Breast epithelium (tissue), 4 donors: ENCODE data around the gene SACM1L. TPM values are rescaled to one million over a fixed set of nuclear protein-coding genes. Genes with fewer than 3 reads are reported as not detected.
"Not testable (repeated sequence)": the region's sequence is repeated elsewhere in the genome, so short reads cannot be mapped to it uniquely, and the experiment has no call there.

Experiments
- DNase-seq, 2 donors: peaks; one replicate each; pipeline ENCODE4 v3.0.0-alpha.2; 2019; ENCODE audit warnings: low spot score in 2 of 2
- H3K27ac ChIP-seq, 2 donors: fragments of 200-600 bp; sonication (generic) in 1 of 2; one replicate each; pipeline ENCODE4 v1.5.1; 2016 to 2019; ENCODE audit warnings: mild to moderate bottlenecking in 1 of 2
- H3K27me3 ChIP-seq, 2 donors: fragments of 200-600 bp; sonication (generic) in 1 of 2; one replicate each; pipeline versions ENCODE4 v1.5.1 to v1.6.0; 2017 to 2019; ENCODE audit warnings: control low read depth in 1 of 2, mild to moderate bottlenecking in 1 of 2
- H3K36me3 ChIP-seq: fragments of 200-600 bp; one replicate; pipeline ENCODE4 v1.5.1; 2019
- H3K4me1 ChIP-seq, 2 donors: fragments of 200-600 bp; sonication (generic); one replicate each; pipeline ENCODE4 v1.5.1; 2016 to 2019; ENCODE audit warnings: control low read depth in 1 of 2
- H3K4me3 ChIP-seq, 3 donors: fragments of 200-600 bp; sonication (generic); 1 replicate in 2 of 3; 2 replicates in 1 of 3; pipeline ENCODE4 v1.5.1; 2016 to 2019; ENCODE audit warnings: mild to moderate bottlenecking in 3 of 3, moderate library complexity in 2 of 3
- H3K9me3 ChIP-seq, 2 donors: fragments of 200-600 bp; sonication (generic) in 1 of 2; one replicate each; pipeline ENCODE4 v1.5.1; 2016 to 2019; ENCODE audit warnings: control low read depth in 1 of 2
- POLR2A ChIP-seq: fragments of 450-650 bp; IDR thresholded peaks from one replicate; pipeline ENCODE4 v1.6.1; 2016; ENCODE audit warnings: antibody characterized with exemption, mild to moderate bottlenecking, moderate library complexity
- POLR2AphosphoS5 ChIP-seq, 3 donors: sonication (generic); formaldehyde crosslinking; IDR thresholded peaks; one replicate each; pipeline ENCODE4 v1.6.1; 2017; ENCODE audit warnings: antibody characterized with exemption in 3 of 3
- intact Hi-C: fragments of 100-400 bp; cut with DNase I; formaldehyde crosslinking; loops from one replicate; pipeline ENCODE4 v1.15.1; 2023; ENCODE audit warnings: low total_unique reads
- total RNA-seq, 3 donors: library from RNA; depleted of rRNA; stranded (reverse); fragments of >200 nt; gene quantifications; one replicate each; pipeline ENCODE4 v1.1.0, GENCODE V29; 2016
- TF ChIP-seq, protein P1 (sequence below), 3 donors: fragments of 450-650 bp; IDR thresholded peaks; one replicate each; pipeline ENCODE4 v1.5.1; 2016 to 2017; ENCODE audit warnings: antibody characterized with exemption in 3 of 3, mild to moderate bottlenecking in 3 of 3, moderate library complexity in 3 of 3

The SACM1L gene
- total RNA-seq, 3 donors from 2014 or later: 49.3 to 84.7 (median 61.3) TPM

GRCh38 chr3:45753095-45753494, 63.9 kb downstream of the SACM1L start:
- Histone ChIP-seq H3K4me3 (no peak overlapping the region), H3K9me3 (no peaks in the 10 kb centered on the region), H3K27ac (no peak overlapping the region), H3K27me3 (no peaks in the 10 kb centered on the region), H3K36me3 (no peaks in the 10 kb centered on the region), H3K4me1 (no peaks in the 10 kb centered on the region)
- intact Hi-C loops: no loop called here
- TF ChIP-seq, protein P1, sequence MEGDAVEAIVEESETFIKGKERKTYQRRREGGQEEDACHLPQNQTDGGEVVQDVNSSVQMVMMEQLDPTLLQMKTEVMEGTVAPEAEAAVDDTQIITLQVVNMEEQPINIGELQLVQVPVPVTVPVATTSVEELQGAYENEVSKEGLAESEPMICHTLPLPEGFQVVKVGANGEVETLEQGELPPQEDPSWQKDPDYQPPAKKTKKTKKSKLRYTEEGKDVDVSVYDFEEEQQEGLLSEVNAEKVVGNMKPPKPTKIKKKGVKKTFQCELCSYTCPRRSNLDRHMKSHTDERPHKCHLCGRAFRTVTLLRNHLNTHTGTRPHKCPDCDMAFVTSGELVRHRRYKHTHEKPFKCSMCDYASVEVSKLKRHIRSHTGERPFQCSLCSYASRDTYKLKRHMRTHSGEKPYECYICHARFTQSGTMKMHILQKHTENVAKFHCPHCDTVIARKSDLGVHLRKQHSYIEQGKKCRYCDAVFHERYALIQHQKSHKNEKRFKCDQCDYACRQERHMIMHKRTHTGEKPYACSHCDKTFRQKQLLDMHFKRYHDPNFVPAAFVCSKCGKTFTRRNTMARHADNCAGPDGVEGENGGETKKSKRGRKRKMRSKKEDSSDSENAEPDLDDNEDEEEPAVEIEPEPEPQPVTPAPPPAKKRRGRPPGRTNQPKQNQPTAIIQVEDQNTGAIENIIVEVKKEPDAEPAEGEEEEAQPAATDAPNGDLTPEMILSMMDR (IDR thresholded peaks at IDR 0.05): no peak
- TF ChIP-seq POLR2AphosphoS5 (IDR thresholded peaks at IDR 0.05): no peak
- DNase-seq: no peak

- TF ChIP-seq, protein P1 (IDR thresholded peaks at IDR 0.05): no peak
- TF ChIP-seq POLR2AphosphoS5 (IDR thresholded peaks at IDR 0.05) (no peak), POLR2A (no peak)
- Histone ChIP-seq H3K9me3 (no peaks in the 10 kb centered on the region), H3K27ac (no peak overlapping the region), H3K4me1 (no peaks in the 10 kb centered on the region), H3K36me3 (no peaks in the 10 kb centered on the region), H3K4me3 (no peak overlapping the region), H3K27me3 (no peaks in the 10 kb centered on the region)
- intact Hi-C loops: no loop called here
- peak in 1 of 2 donors; percentile 10 for DNase-seq
Measured at GRCh38 chr3:45754461-45754860, 65.3 kb downstream of the SACM1L start.

- Histone ChIP-seq H3K27me3 (no peaks in the 10 kb centered on the region), H3K4me3 (no peak overlapping the region), H3K27ac (no peak overlapping the region), H3K36me3 (no peaks in the 10 kb centered on the region), H3K9me3 (no peaks in the 10 kb centered on the region), H3K4me1 (no peaks in the 10 kb centered on the region)
- TF ChIP-seq POLR2A (no peak), POLR2AphosphoS5 (IDR thresholded peaks at IDR 0.05) (no peak)
- TF ChIP-seq, protein P1 (IDR thresholded peaks at IDR 0.05): no peak
- DNase-seq: peak in 1 of 2 donors; percentile 7
- intact Hi-C loops: no loop called here
Measured at GRCh38 chr3:45756055-45756454, 66.9 kb downstream of the SACM1L start.

DNA sequence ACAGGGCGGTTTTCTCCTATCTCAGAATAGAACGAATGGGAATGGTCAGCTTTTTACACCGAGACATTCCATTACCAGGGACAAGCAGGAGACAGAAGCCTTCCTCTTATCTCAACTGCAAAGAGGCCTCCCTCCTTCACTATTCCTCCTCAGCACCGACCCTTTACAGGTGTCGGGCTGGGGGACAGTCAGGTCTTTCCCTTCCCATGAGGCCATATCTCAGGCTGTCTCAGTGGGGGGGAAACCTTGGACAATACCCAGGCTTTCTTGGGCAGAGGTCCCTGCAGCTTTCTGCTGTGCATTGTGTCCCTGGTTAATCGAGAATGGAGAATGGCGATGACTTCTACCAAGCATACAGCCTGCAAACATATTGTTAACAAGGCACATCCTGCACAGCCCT, 67.9 kb downstream of the SACM1L start:
- H3K27me3 ChIP-seq, H3K36me3 ChIP-seq, intact Hi-C loops, H3K4me3 ChIP-seq, H3K27ac ChIP-seq, H3K9me3 ChIP-seq, H3K4me1 ChIP-seq: not testable (repeated sequence)
- peak in 1 of 2 donors; percentile 6 for DNase-seq

DNA sequence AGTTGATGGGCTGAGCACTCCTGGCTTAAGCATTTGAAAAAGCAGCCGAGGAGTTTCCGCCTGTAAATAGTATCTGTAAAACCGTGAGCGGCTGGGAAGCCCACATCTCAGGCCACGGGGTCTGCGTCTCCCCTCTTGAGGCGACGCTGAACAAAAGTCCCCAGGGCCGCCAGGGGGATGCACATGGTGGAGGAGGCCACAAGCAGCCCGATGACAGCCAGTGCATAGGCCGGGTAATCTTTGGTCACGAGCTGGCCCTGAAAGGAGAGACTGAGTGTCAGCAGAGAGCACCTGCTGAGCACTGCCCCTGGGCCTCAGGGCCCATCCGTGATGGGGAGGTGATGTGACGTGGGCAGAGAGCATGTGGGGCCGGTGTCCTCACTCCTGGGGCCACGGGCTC, 69.7 kb downstream of the SACM1L start:
- H3K27me3 ChIP-seq: no peaks in the 10 kb centered on the region
- intact Hi-C loops: no loop called here
- TF ChIP-seq, protein P1 (IDR thresholded peaks at IDR 0.05): no peak
- TF ChIP-seq POLR2A (no peak), POLR2AphosphoS5 (IDR thresholded peaks at IDR 0.05) (no peak)

DNA sequence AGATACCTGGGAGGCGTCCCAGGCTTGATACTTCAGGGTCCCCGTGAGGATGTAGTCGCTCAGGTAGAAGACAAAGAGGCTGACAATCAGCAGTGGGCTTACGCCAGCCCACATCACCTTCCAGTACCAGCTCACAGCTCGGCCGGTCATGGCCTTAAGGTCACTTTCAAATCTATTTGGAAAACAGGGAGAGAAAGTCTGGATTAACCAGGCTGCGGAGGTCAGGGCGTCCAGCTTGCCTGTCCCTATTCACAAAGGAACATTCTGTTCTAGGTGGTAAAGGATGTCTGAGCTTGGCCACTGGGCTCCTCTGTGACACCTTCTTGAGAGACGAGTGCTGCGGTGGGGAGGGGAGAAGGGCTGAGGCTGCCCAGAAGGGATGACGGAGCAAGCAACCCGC, 70.7 kb downstream of the SACM1L start:
- Histone ChIP-seq H3K27me3 (no peaks in the 10 kb centered on the region), H3K27ac (no peak overlapping the region), H3K36me3 (no peaks in the 10 kb centered on the region), H3K9me3 (no peaks in the 10 kb centered on the region), H3K4me1 (no peaks in the 10 kb centered on the region), H3K4me3 (no peak overlapping the region)
- intact Hi-C loops: no loop called here
- DNase-seq: peak; percentile 3 to 7
- TF ChIP-seq POLR2AphosphoS5 (IDR thresholded peaks at IDR 0.05) (no peak), POLR2A (no peak)
- TF ChIP-seq, protein P1 (IDR thresholded peaks at IDR 0.05): no peak

More for the DNA sequence above, 69.7 kb downstream of the SACM1L start:
- peak; percentile 5 to 30 for DNase-seq
- Histone ChIP-seq H3K4me1 (no peaks in the 10 kb centered on the region), H3K27ac (no peak overlapping the region), H3K36me3 (no peaks in the 10 kb centered on the region), H3K4me3 (no peak overlapping the region), H3K9me3 (no peaks in the 10 kb centered on the region)
